Measurements from ENCODE around the gene KIAA1671. TPM values are rescaled to one million over a fixed set of nuclear protein-coding genes. Genes with fewer than 3 reads are reported as not detected.

KIAA1671 gene
- polyA plus RNA-seq, 1 donor from 2014 or later: 3.0 TPM

GRCh38 chr22:25144522-25144921 lies 192.0 kb downstream of the KIAA1671 start:
- no peaks in the 10 kb centered on the region for H3K9me2 ChIP-seq (ENCODE audit: insufficient read depth, low read length)
- no peak overlapping the region for H2AFZ ChIP-seq (ENCODE audit: low read depth, low read length)
- H3K4me3 ChIP-seq (ENCODE audit: low read length): no peak overlapping the region
- no peaks in the 10 kb centered on the region for H3K9me3 ChIP-seq (ENCODE audit: low read length)
- H3K27me3 ChIP-seq (ENCODE audit: insufficient read depth, low read depth, low read length): no peaks in the 10 kb centered on the region
- H4K20me1 ChIP-seq (ENCODE audit: insufficient read depth): no peaks in the 10 kb centered on the region
- TF ChIP-seq MXI1 (conservative IDR thresholded peaks at IDR 0.05; ENCODE audit: poor library complexity, severe bottlenecking) (no peak), TAF1 (IDR thresholded peaks at IDR 0.05; ENCODE audit: low read depth) (no peak)
- no peaks in the 10 kb centered on the region for H3K36me3 ChIP-seq (ENCODE audit: insufficient read depth, low read length)
- H3K27ac ChIP-seq (ENCODE audit: low read length): no peak overlapping the region
- no peaks in the 10 kb centered on the region for H3K79me2 ChIP-seq (replicated peaks; ENCODE audit: insufficient read depth, low read length)
- H3K4me2 ChIP-seq (ENCODE audit: low read length): no peak overlapping the region
- no peak overlapping the region for H3K9ac ChIP-seq (ENCODE audit: low read length)
- no peaks in the 10 kb centered on the region for H3F3A ChIP-seq (ENCODE audit: insufficient read depth, low read length, poor library complexity, severe bottlenecking)

DNA sequence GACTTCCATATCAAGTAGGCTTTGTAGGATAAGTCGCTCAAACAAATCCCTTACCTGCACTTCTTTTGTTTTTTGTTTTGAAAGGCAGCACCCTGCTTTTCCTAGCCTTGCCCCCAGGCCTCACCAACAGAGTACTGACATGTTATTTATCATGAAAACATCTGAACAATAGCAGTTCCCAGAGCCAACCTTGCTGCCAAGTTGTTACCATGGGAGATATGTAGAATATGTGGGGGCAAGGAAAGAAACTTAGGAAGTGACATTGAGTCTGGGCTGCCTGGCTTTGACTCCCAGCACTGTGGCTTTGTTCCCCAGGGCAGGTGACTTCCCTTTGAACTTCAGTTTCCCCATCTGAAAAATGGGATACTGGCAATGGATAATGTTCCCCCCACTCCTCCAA lies 193.8 kb downstream of the KIAA1671 start:
- Histone ChIP-seq H3K79me2 (replicated peaks; ENCODE audit: insufficient read depth, low read length) (no peaks in the 10 kb centered on the region), H3K4me3 (ENCODE audit: low read length) (no peak overlapping the region), H3K27ac (ENCODE audit: low read length) (no peak overlapping the region), H3K27me3 (ENCODE audit: insufficient read depth, low read depth, low read length) (no peaks in the 10 kb centered on the region), H3K4me2 (ENCODE audit: low read length) (no peak overlapping the region), H3F3A (ENCODE audit: insufficient read depth, low read length, poor library complexity, severe bottlenecking) (no peaks in the 10 kb centered on the region), H3K36me3 (ENCODE audit: insufficient read depth, low read length) (no peaks in the 10 kb centered on the region), H4K20me1 (ENCODE audit: insufficient read depth) (no peaks in the 10 kb centered on the region), H3K9me3 (ENCODE audit: low read length) (no peaks in the 10 kb centered on the region), H3K9me2 (ENCODE audit: insufficient read depth, low read length) (no peaks in the 10 kb centered on the region), H2AFZ (ENCODE audit: low read depth, low read length) (no peak overlapping the region), H3K9ac (ENCODE audit: low read length) (no peak overlapping the region)
- TF ChIP-seq EZH2 (IDR thresholded peaks at IDR 0.05; ENCODE audit: borderline replicate concordance, insufficient read depth, low read length, poor library complexity, severe bottlenecking): no peak
- TF ChIP-seq, protein P1, sequence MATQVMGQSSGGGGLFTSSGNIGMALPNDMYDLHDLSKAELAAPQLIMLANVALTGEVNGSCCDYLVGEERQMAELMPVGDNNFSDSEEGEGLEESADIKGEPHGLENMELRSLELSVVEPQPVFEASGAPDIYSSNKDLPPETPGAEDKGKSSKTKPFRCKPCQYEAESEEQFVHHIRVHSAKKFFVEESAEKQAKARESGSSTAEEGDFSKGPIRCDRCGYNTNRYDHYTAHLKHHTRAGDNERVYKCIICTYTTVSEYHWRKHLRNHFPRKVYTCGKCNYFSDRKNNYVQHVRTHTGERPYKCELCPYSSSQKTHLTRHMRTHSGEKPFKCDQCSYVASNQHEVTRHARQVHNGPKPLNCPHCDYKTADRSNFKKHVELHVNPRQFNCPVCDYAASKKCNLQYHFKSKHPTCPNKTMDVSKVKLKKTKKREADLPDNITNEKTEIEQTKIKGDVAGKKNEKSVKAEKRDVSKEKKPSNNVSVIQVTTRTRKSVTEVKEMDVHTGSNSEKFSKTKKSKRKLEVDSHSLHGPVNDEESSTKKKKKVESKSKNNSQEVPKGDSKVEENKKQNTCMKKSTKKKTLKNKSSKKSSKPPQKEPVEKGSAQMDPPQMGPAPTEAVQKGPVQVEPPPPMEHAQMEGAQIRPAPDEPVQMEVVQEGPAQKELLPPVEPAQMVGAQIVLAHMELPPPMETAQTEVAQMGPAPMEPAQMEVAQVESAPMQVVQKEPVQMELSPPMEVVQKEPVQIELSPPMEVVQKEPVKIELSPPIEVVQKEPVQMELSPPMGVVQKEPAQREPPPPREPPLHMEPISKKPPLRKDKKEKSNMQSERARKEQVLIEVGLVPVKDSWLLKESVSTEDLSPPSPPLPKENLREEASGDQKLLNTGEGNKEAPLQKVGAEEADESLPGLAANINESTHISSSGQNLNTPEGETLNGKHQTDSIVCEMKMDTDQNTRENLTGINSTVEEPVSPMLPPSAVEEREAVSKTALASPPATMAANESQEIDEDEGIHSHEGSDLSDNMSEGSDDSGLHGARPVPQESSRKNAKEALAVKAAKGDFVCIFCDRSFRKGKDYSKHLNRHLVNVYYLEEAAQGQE (IDR thresholded peaks at IDR 0.05; ENCODE audit: borderline replicate concordance): no peak
- TF ChIP-seq RAD21 (conservative IDR thresholded peaks at IDR 0.05): no peak
- TF ChIP-seq EP300 (conservative IDR thresholded peaks at IDR 0.05; ENCODE audit: poor library complexity, severe bottlenecking): no peak
- TF ChIP-seq CTCF (IDR thresholded peaks at IDR 0.05; ENCODE audit: poor library complexity, severe bottlenecking): no peak
- TF ChIP-seq MXI1 (conservative IDR thresholded peaks at IDR 0.05; ENCODE audit: poor library complexity, severe bottlenecking): no peak
- TF ChIP-seq SMC3 (conservative IDR thresholded peaks at IDR 0.05; ENCODE audit: poor library complexity): no peak
- no peak for TF ChIP-seq POLR2AphosphoS5 (IDR thresholded peaks at IDR 0.05)
- TF ChIP-seq TAF1 (IDR thresholded peaks at IDR 0.05; ENCODE audit: low read depth): no peak
